H1 (cell line): ENCODE measurements around the gene GREM2. TPM values are rescaled to one million over a fixed set of nuclear protein-coding genes. Genes with fewer than 3 reads are reported as not detected.

Experiments
- CTCF ChIA-PET: fragments of 300-600 bp; sonication (Branson Sonifier 250); formaldehyde crosslinking; loops from one replicate; lab custom pipeline; 2021; ENCODE audit not compliant: partially characterized antibody; lab: Charles Lee
- POLR2A ChIA-PET: fragments of 300-600 bp; sonication (Branson Sonifier 250); formaldehyde crosslinking; loops from one replicate; lab custom pipeline; 2021; ENCODE audit warnings: inconsistent platforms; ENCODE audit not compliant: partially characterized antibody; lab: Charles Lee
- DNase-seq, 2 experiments: peaks; one replicate each; pipeline versions ENCODE4 v3.0.0 to v3.0.0-alpha.2; 2010 to 2022; ENCODE audit warnings: low spot score in 2 of 2, low read depth in 1 of 2, mixed read lengths in 1 of 2
- FAIRE-seq: peaks from 2 replicates; lab custom pipeline; 2011; peaks lifted over from hg19 to GRCh38; lab: Jason Lieb, UNC
- H2AFZ ChIP-seq: 2 replicates; pipeline ENCODE4 v1.8.1; 2012; ENCODE audit warnings: low read length, inconsistent platforms
- H2AK5ac ChIP-seq: 2 replicates; pipeline ENCODE4 v1.6.1; 2013; ENCODE audit warnings: low read depth, low read length
- H2BK120ac ChIP-seq: replicated peaks from 2 replicates; pipeline ENCODE3; 2013; ENCODE audit warnings: low read depth, low read length, inconsistent platforms
- H2BK12ac ChIP-seq: 2 replicates; pipeline ENCODE4 v1.6.1; 2013; ENCODE audit warnings: low read depth, low read length
- H2BK15ac ChIP-seq: 2 replicates; pipeline ENCODE4 v1.6.1; 2013; ENCODE audit warnings: low read length
- H2BK20ac ChIP-seq: 2 replicates; pipeline ENCODE4 v1.6.1; 2013; ENCODE audit warnings: low read length
- H2BK5ac ChIP-seq: 2 replicates; pipeline ENCODE4 v1.6.1; 2013; ENCODE audit warnings: low read depth, low read length
- H3K14ac ChIP-seq: 2 replicates; pipeline ENCODE4 v1.6.1; 2013; ENCODE audit warnings: inconsistent platforms; ENCODE audit not compliant: insufficient read length
- H3K18ac ChIP-seq: 2 replicates; pipeline ENCODE4 v1.6.1; 2013; ENCODE audit warnings: low read length; ENCODE audit errors: extremely low read depth
- H3K23ac ChIP-seq: 2 replicates; pipeline ENCODE4 v1.6.1; 2013; ENCODE audit warnings: inconsistent platforms; ENCODE audit not compliant: insufficient read length
- H3K23me2 ChIP-seq: 2 replicates; pipeline ENCODE4 v1.6.1; 2013; ENCODE audit warnings: low read depth, low read length
- H3K27ac ChIP-seq: 2 replicates; pipeline ENCODE4 v1.6.1; 2011; ENCODE audit warnings: low read depth, low read length, inconsistent platforms
- H3K27me3 ChIP-seq, 4 experiments: replicated peaks in 1 of 4; 1 replicate in 1 of 4; 2 replicates in 3 of 4; pipeline versions ENCODE4 v1.6.1 to v1.8.1; 2011 to 2013; ENCODE audit warnings: low read length in 3 of 4, mild to moderate bottlenecking in 3 of 4, inconsistent platforms in 2 of 4, mixed read lengths in 2 of 4, moderate library complexity in 1 of 4; ENCODE audit not compliant: control insufficient read depth in 3 of 4, insufficient read depth in 3 of 4; ENCODE audit errors: extremely low read depth in 1 of 4
- H3K36me3 ChIP-seq, 4 experiments: 2 replicates each; pipeline versions ENCODE4 v1.6.1 to v1.8.1; 2011 to 2013; ENCODE audit warnings: mild to moderate bottlenecking in 4 of 4, low read length in 3 of 4, moderate library complexity in 2 of 4, control low read depth in 1 of 4, inconsistent platforms in 1 of 4; ENCODE audit not compliant: insufficient read depth in 4 of 4, control insufficient read depth in 2 of 4
- H3K4ac ChIP-seq: replicated peaks from 2 replicates; pipeline ENCODE3; 2013; ENCODE audit warnings: low read length, low read depth, mixed read lengths, inconsistent platforms; ENCODE audit not compliant: insufficient read length
- H3K4me1 ChIP-seq, 4 experiments: replicated peaks in 1 of 4; 1 replicate in 1 of 4; 2 replicates in 3 of 4; pipeline versions ENCODE4 v1.6.1 to v1.8.1; 2011 to 2013; ENCODE audit warnings: low read length in 3 of 4, inconsistent platforms in 2 of 4, mixed read lengths in 1 of 4; ENCODE audit not compliant: insufficient read depth in 4 of 4, control insufficient read depth in 3 of 4
- H3K4me2 ChIP-seq, 2 experiments: 2 replicates each; pipeline versions ENCODE4 v1.6.1 to v1.8.1; 2011 to 2013; ENCODE audit warnings: low read depth in 2 of 2, low read length in 2 of 2, control low read depth in 1 of 2, inconsistent platforms in 1 of 2, mild to moderate bottlenecking in 1 of 2; ENCODE audit not compliant: insufficient read depth in 1 of 2
- H3K4me3 ChIP-seq, 4 experiments: fragments of 200-600, 300-600 bp in 1 of 4; sonication (generic), shearing (Covaris generic), sonication (Bioruptor Twin) in 1 of 4; 2 replicates each; pipeline versions ENCODE4 v1.5.1 to v1.8.1; 2011 to 2016; ENCODE audit warnings: low read length in 4 of 4, low read depth in 3 of 4, control low read depth in 2 of 4, inconsistent platforms in 2 of 4, mild to moderate bottlenecking in 2 of 4, mixed read lengths in 1 of 4, moderate library complexity in 1 of 4; ENCODE audit not compliant: insufficient read depth in 2 of 4; ENCODE audit errors: extremely low read depth in 1 of 4
- H3K56ac ChIP-seq: replicated peaks from 2 replicates; pipeline ENCODE3; 2013; ENCODE audit warnings: low read depth, mild to moderate bottlenecking, mixed read lengths, low read length, inconsistent platforms; ENCODE audit not compliant: insufficient read length
- H3K79me1 ChIP-seq: 2 replicates; pipeline ENCODE4 v1.6.1; 2013; ENCODE audit warnings: low read depth, low read length, control low read depth
- H3K79me2 ChIP-seq, 2 experiments: 2 replicates each; pipeline versions ENCODE4 v1.6.1 to v1.8.1; 2012 to 2013; ENCODE audit warnings: low read length in 2 of 2, mild to moderate bottlenecking in 2 of 2, inconsistent platforms in 1 of 2; ENCODE audit not compliant: insufficient read depth in 2 of 2, control insufficient read depth in 1 of 2
- H3K9ac ChIP-seq, 4 experiments: replicated peaks in 1 of 4; 1 replicate in 1 of 4; 2 replicates in 3 of 4; pipeline versions ENCODE4 v1.6.1 to v1.8.1; 2011 to 2013; ENCODE audit warnings: low read depth in 3 of 4, low read length in 3 of 4, control low read depth in 2 of 4, mild to moderate bottlenecking in 2 of 4, moderate library complexity in 2 of 4, inconsistent platforms in 1 of 4; ENCODE audit errors: extremely low read depth in 1 of 4
- H3K9me3 ChIP-seq, 2 experiments: 2 replicates each; pipeline versions ENCODE4 v1.6.1 to v1.8.1; 2012 to 2013; ENCODE audit warnings: mild to moderate bottlenecking in 2 of 2, moderate library complexity in 2 of 2, control low read depth in 1 of 2, inconsistent platforms in 1 of 2, low read depth in 1 of 2, low read length in 1 of 2, mixed read lengths in 1 of 2; ENCODE audit not compliant: insufficient read depth in 2 of 2
- H4K20me1 ChIP-seq, 2 experiments: replicated peaks in 1 of 2; 2 replicates each; pipeline versions ENCODE3 to v1.8.1; 2011 to 2013; ENCODE audit warnings: inconsistent platforms in 2 of 2, low read length in 2 of 2, mild to moderate bottlenecking in 1 of 2; ENCODE audit not compliant: insufficient read depth in 2 of 2, control insufficient read depth in 1 of 2
- H4K5ac ChIP-seq: 2 replicates; pipeline ENCODE4 v1.6.1; 2013; ENCODE audit warnings: low read length, low read depth, mixed read lengths, inconsistent platforms; ENCODE audit not compliant: insufficient read length
- H4K8ac ChIP-seq: 2 replicates; pipeline ENCODE4 v1.8.0; 2013; ENCODE audit warnings: mild to moderate bottlenecking, moderate library complexity, low read length, inconsistent platforms; ENCODE audit not compliant: insufficient read depth; ENCODE audit errors: extremely low read depth
- H4K91ac ChIP-seq: replicated peaks from 2 replicates; pipeline ENCODE3; 2013; ENCODE audit warnings: low read length, mixed read lengths, inconsistent platforms; ENCODE audit not compliant: insufficient read length
- BACH1 ChIP-seq: IDR thresholded peaks from 2 replicates; pipeline ENCODE4 v1.6.1; 2012; ENCODE audit warnings: low read length, improper control_type of control experiment
- CBX5 ChIP-seq: fragments of 300-800, 300-1000 bp; sonication (generic); IDR thresholded peaks from 2 replicates; pipeline ENCODE4 v1.7.1; 2016; ENCODE audit warnings: antibody characterized with exemption, low read length, low read depth
- CHD1 ChIP-seq: IDR thresholded peaks from 2 replicates; pipeline ENCODE4 v1.6.1; 2012; ENCODE audit warnings: low read depth, low read length, improper control_type of control experiment
- CHD2 ChIP-seq: IDR thresholded peaks from 2 replicates; pipeline ENCODE4 v1.6.1; 2012; ENCODE audit warnings: low read length, improper control_type of control experiment
- CTBP2 ChIP-seq: IDR thresholded peaks from 2 replicates; pipeline ENCODE4 v1.7.0; 2011; ENCODE audit warnings: borderline replicate concordance, mild to moderate bottlenecking, moderate library complexity, mixed read lengths, low read length; ENCODE audit not compliant: insufficient read depth, insufficient read length
- EZH2 ChIP-seq: fragments of 200-600 bp; sonication (generic); IDR thresholded peaks from 2 replicates; pipeline ENCODE4 v1.7.1; 2012; ENCODE audit warnings: low read depth, mild to moderate bottlenecking, moderate library complexity, low read length, inconsistent platforms; ENCODE audit not compliant: severe bottlenecking
- HDAC2 ChIP-seq, 2 experiments: fragments of 300-600 bp in 1 of 2; sonication (generic) in 1 of 2; IDR thresholded peaks; 2 replicates each; pipeline ENCODE4 v1.6.1; 2011 to 2012; ENCODE audit warnings: low read depth in 2 of 2, low read length in 2 of 2, mild to moderate bottlenecking in 2 of 2, moderate library complexity in 2 of 2, borderline replicate concordance in 1 of 2, inconsistent platforms in 1 of 2
- JUND ChIP-seq: IDR thresholded peaks from 2 replicates; pipeline ENCODE4 v1.6.1; 2011; ENCODE audit warnings: mild to moderate bottlenecking, improper control_type of control experiment, low read length
- SP1 ChIP-seq: IDR thresholded peaks from 2 replicates; pipeline ENCODE4 v1.6.1; 2011; ENCODE audit warnings: low read depth, low read length
- SRF ChIP-seq: IDR thresholded peaks from 2 replicates; pipeline ENCODE4 v1.6.1; 2011; ENCODE audit warnings: mild to moderate bottlenecking, low read depth, low read length, moderate library complexity
- TAF1 ChIP-seq: IDR thresholded peaks from 2 replicates; pipeline ENCODE4 v1.6.1; 2011; ENCODE audit warnings: mild to moderate bottlenecking, low read depth, low read length
- WGBS, 2 experiments: shearing (Covaris generic) in 1 of 2; methylation state at CpG; one replicate each; pipeline versions ENCODE4 v1.1.6 to v1.1.7; 2013 to 2015; ENCODE audit warnings: low lambda C conversion rate in 2 of 2, mixed read lengths in 2 of 2, inconsistent platforms in 1 of 2, low coverage in 1 of 2, missing lambda C conversion rate in 1 of 2; ENCODE audit not compliant: insufficient replicate concordance in 2 of 2, insufficient coverage in 1 of 2, insufficient read length in 1 of 2; ENCODE audit errors: extremely low coverage in 1 of 2, missing lambda C conversion rate in 1 of 2; 5-methylcytosine and 5-hydroxymethylcytosine counted together
- polyA plus RNA-seq, 7 experiments: library from polyadenylated mRNA; depleted of rRNA in 3 of 7; stranded (reverse) in 5 of 7; unstranded in 2 of 7; fragments of >200 nt in 5 of 7; fragments of 200-250 nt in 2 of 7; gene quantifications; 1 replicate in 5 of 7; 2 replicates in 1 of 7; 4 replicates in 1 of 7; pipeline versions ENCODE4 v1.2.1 to v1.2.3, GENCODE V29; 2011 to 2013; ENCODE audit warnings: missing spikeins in 2 of 7, mixed read lengths in 2 of 7
- total RNA-seq: library from RNA; stranded (reverse); fragmentation: NEBNext Ultra II Directional; extraction: Animal tissue kit (Norgen Biotek cat#: 25700); gene quantifications from 2 replicates; pipeline ENCODE4 v1.2.1, GENCODE V29; 2021

The GREM2 gene
- total and polyA plus RNA-seq, 2 of the 8 experiments (the other 6 are each of a cell fraction or from before 2014, with no cell fraction given) = 0.05 TPM; not detected in 1

DNA sequence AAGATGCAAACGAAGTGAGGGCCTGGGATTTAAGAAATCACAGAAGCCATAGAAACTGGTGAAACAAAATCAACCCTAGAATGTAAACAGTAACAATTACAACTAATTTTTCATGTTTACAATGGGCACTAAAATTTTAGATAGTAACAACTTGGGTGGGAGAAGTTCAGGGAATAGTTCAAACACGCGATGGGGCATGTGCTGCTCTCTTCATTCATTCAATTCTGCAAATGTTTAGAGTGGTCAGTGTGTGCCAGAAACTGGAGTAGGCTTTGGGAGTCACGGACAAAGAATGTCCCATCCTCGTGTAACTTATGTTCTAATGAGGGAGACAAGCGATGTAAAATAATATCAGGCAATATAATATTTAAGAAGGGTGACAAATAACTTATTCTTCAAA lies 133.4 kb downstream of the GREM2 start:
- POLR2A ChIA-PET = no interaction called here
- Histone ChIP-seq H4K20me1 (no peaks in the 10 kb centered on the region), H4K5ac (no peak overlapping the region), H4K91ac (no peak overlapping the region), H3K36me3 (no peaks in the 10 kb centered on the region), H3K9ac (no peak overlapping the region), H3K4me2 (no peak overlapping the region), H4K8ac (no peak overlapping the region), H2BK15ac (no peak overlapping the region), H2BK12ac (no peak overlapping the region), H3K4me3 (no peak overlapping the region), H3K27ac (no peak overlapping the region), H3K14ac (no peak overlapping the region), H3K9me3 (no peaks in the 10 kb centered on the region), H3K23ac (no peak overlapping the region), H3K4me1 (no peaks in the 10 kb centered on the region), H3K27me3 (no peaks in the 10 kb centered on the region), H3K79me1 (no peaks in the 10 kb centered on the region), H3K79me2 (no peaks in the 10 kb centered on the region), H2BK5ac (no peak overlapping the region), H2AK5ac (no peak overlapping the region), H3K18ac (no peak overlapping the region), H2BK120ac (no peak overlapping the region), H3K4ac (no peak overlapping the region), H2AFZ (no peak overlapping the region), H2BK20ac (no peak overlapping the region), H3K23me2 (no peaks in the 10 kb centered on the region), H3K56ac (no peak overlapping the region)
- CTCF ChIA-PET = no interaction called here
- DNase-seq = no peak
- no peak for FAIRE-seq
- TF ChIP-seq CBX5 = no peak
- no peak for TF ChIP-seq BACH1
- no peak for TF ChIP-seq HDAC2 (IDR thresholded peaks at IDR 0.05; ENCODE audit: borderline replicate concordance in 1 of 2, low read depth in 2 of 2, low read length in 2 of 2)
- TF ChIP-seq CTBP2 = no peak
- TF ChIP-seq TAF1 = no peak
- TF ChIP-seq EZH2 = no peak
- TF ChIP-seq SP1 = no peak
- no peak for TF ChIP-seq CHD2
- no peak for TF ChIP-seq SRF
- TF ChIP-seq JUND = no peak
- no peak for TF ChIP-seq CHD1
- 88% methylated on average over 6 of the region's 6 CpGs; no CpG with 5 or more reads in 1 of the 2 experiments for WGBS, 2 experiments
